Mononuclear cell (primary cell): ENCODE measurements around the gene MED26. TPM values are rescaled to one million over a fixed set of nuclear protein-coding genes. Genes with fewer than 3 reads are reported as not detected.
"Not testable (repeated sequence)": the region's sequence is repeated elsewhere in the genome, so short reads cannot be mapped to it uniquely, and the experiment has no call there.

ENCODE experiments used
- H3K27me3 ChIP-seq: 2 replicates; pipeline ENCODE4 v1.6.0; 2011; ENCODE audit warnings: low read length, control low read depth; ENCODE audit not compliant: insufficient read depth
- H3K4me1 ChIP-seq: 2 replicates; pipeline ENCODE4 v1.5.1; 2011; ENCODE audit warnings: mild to moderate bottlenecking, low read length, control low read depth; ENCODE audit not compliant: insufficient read depth
- H3K4me3 ChIP-seq: 2 replicates; pipeline ENCODE4 v1.5.1; 2011; ENCODE audit warnings: mild to moderate bottlenecking, low read length, moderate library complexity
- H3K9me3 ChIP-seq: 2 replicates; pipeline ENCODE4 v1.5.1; 2011; ENCODE audit warnings: low read depth, mild to moderate bottlenecking, control low read depth, low read length
- total RNA-seq: library from RNA; depleted of rRNA; stranded (reverse); fragments of >200 nt; gene quantifications from one replicate; pipeline ENCODE4 v1.2.3, GENCODE V29; 2012

MED26 gene
- total RNA-seq, 1 donor: 21.5 TPM

- Histone ChIP-seq H3K27me3 (no peaks in the 10 kb centered on the region), H3K4me3 (peak overlapping the region; percentile 97), H3K9me3 (no peaks in the 10 kb centered on the region), H3K4me1 (peaks cover 46% of the 10 kb centered on the region)
Measured at GRCh38 chr19:16571822-16572331, 56.1 kb downstream of the MED26 start.

- Histone ChIP-seq H3K27me3 (no peaks in the 10 kb centered on the region), H3K4me1 (peaks cover 52% of the 10 kb centered on the region), H3K4me3 (peak overlapping the region; percentile 97), H3K9me3 (no peaks in the 10 kb centered on the region)
Measured at GRCh38 chr19:16571283-16571682, 56.7 kb downstream of the MED26 start.

- Histone ChIP-seq H3K4me1 (peaks cover 60% of the 10 kb centered on the region), H3K9me3 (no peaks in the 10 kb centered on the region), H3K27me3 (no peaks in the 10 kb centered on the region), H3K4me3 (no peak overlapping the region)
Measured at GRCh38 chr19:16569609-16570320, 58.2 kb downstream of the MED26 start.

GRCh38 chr19:16566702-16567101, 61.3 kb downstream of the MED26 start:
- Histone ChIP-seq H3K4me3 (no peak overlapping the region), H3K9me3 (no peaks in the 10 kb centered on the region), H3K4me1 (peaks cover 35% of the 10 kb centered on the region), H3K27me3 (no peaks in the 10 kb centered on the region)

- H3K4me3 ChIP-seq: no peak overlapping the region
Measured at GRCh38 chr19:16566161-16566560, 61.8 kb downstream of the MED26 start.

GRCh38 chr19:16564842-16565241, 63.2 kb downstream of the MED26 start:
- Histone ChIP-seq H3K4me1 (peaks cover 25% of the 10 kb centered on the region), H3K27me3 (no peaks in the 10 kb centered on the region), H3K9me3 (no peaks in the 10 kb centered on the region), H3K4me3 (no peak overlapping the region)

More at GRCh38 chr19:16566161-16566560, 61.8 kb downstream of the MED26 start:
- H3K27me3 ChIP-seq: no peaks in the 10 kb centered on the region
- peaks cover 30% of the 10 kb centered on the region for H3K4me1 ChIP-seq
- H3K9me3 ChIP-seq: no peaks in the 10 kb centered on the region

GRCh38 chr19:16562608-16563025, 65.4 kb downstream of the MED26 start:
- H3K4me3 ChIP-seq: no peak overlapping the region
- no peaks in the 10 kb centered on the region for H3K9me3 ChIP-seq
- peaks cover 24% of the 10 kb centered on the region for H3K4me1 ChIP-seq
- H3K27me3 ChIP-seq: no peaks in the 10 kb centered on the region

GRCh38 chr19:16561382-16561781, 66.6 kb downstream of the MED26 start:
- Histone ChIP-seq H3K4me3 (no peak overlapping the region), H3K27me3 (no peaks in the 10 kb centered on the region), H3K4me1 (peaks cover 11% of the 10 kb centered on the region), H3K9me3 (no peaks in the 10 kb centered on the region)

- H3K4me3 ChIP-seq: no peak overlapping the region
- no peaks in the 10 kb centered on the region for H3K27me3 ChIP-seq
- H3K9me3 ChIP-seq: no peaks in the 10 kb centered on the region
- H3K4me1 ChIP-seq: no peaks in the 10 kb centered on the region
Measured at GRCh38 chr19:16559780-16560276, 68.2 kb downstream of the MED26 start.

DNA sequence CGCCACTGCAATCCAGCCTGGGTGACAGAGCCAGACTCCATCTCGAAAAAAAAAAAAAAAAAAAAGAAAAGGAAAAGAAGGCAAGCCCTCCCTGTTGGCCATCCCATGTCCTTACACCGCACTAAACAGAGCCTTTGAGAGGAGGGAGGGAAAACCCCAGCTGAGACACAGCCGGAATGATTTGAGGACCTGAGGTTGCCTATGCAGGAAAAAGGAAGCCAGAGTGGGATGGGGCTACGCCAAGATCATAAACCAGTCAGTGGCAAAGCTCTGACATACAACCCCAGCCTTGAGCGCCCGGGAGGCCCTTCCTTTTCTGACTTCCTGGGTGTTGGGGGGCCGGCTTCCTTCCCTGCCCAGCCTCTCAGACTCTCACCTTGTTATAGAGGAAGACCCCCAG, 73.2 kb downstream of the MED26 start:
- Histone ChIP-seq H3K27me3 (no peaks in the 10 kb centered on the region), H3K9me3 (no peaks in the 10 kb centered on the region), H3K4me1 (no peaks in the 10 kb centered on the region), H3K4me3 (no peak overlapping the region)

- H3K4me1 ChIP-seq, H3K9me3 ChIP-seq, H3K4me3 ChIP-seq, H3K27me3 ChIP-seq: not testable (repeated sequence)
Measured at GRCh38 chr19:16551902-16552301, 76.1 kb downstream of the MED26 start.

DNA sequence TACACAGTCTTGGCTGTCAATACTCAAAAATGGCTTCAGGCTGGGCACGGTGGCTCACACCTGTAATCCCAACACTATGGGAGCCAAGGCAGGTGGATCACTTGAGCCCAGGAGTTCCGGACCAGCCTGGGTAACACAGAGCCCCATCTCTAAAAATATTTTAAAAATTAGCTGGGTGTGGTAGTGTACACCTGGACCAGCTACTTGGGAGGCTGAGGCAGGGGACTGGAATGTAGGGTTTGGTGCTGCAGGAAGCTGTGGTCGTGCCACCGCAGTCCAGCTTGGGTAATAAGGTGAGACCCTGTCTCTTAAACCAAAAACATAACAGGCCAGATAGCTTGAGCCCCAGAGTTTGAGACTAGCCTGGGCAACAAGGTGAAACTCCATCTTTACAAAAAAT, 79.0 kb downstream of the MED26 start:
- H3K27me3 ChIP-seq: no peaks in the 10 kb centered on the region
- no peak overlapping the region for H3K4me3 ChIP-seq
- H3K9me3 ChIP-seq: no peaks in the 10 kb centered on the region
- H3K4me1 ChIP-seq: peaks cover 17% of the 10 kb centered on the region

- Histone ChIP-seq H3K4me1 (peaks cover 50% of the 10 kb centered on the region), H3K27me3 (no peaks in the 10 kb centered on the region), H3K9me3 (no peaks in the 10 kb centered on the region), H3K4me3 (no peak overlapping the region)
Measured at GRCh38 chr19:16544473-16545231, 83.4 kb downstream of the MED26 start.

- H3K4me1 ChIP-seq: peaks cover 54% of the 10 kb centered on the region
- H3K4me3 ChIP-seq, H3K27me3 ChIP-seq, H3K9me3 ChIP-seq: not testable (repeated sequence)
Measured at GRCh38 chr19:16543734-16544133, 84.3 kb downstream of the MED26 start.

DNA sequence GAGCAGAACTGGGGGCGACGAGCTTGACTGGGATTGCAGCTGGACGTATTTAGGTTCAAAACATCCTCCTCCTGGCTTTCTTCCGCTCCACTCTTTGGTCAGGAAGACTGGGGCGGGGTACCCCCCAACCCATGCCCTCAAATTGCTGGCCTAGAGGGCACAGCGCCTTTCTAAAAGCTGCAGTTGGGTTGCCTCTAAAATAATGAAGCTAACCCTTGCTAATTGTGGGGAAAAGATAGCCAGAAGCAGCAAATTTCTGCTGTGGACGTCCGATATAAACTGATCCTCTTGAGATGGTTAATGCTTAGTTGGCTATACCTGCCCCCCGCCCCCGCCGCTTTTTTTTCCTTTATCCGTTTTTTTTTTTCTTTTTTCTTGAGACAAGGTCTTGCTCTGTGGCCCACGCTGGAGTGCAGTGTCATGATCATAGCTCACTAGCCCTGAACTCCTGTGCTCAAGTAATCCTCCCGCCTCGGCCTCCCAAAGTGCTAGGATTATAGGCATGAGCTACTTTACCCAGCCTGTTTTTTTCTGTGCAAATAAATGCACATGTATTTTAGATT, 85.0 kb downstream of the MED26 start:
- peak overlapping the region; percentile 94 for H3K4me3 ChIP-seq

More for the DNA sequence above, 85.0 kb downstream of the MED26 start:
- Histone ChIP-seq H3K9me3 (no peaks in the 10 kb centered on the region), H3K27me3 (no peaks in the 10 kb centered on the region), H3K4me1 (peaks cover 53% of the 10 kb centered on the region)
